GM23248 (cell line): Measurements from ENCODE around the gene SMG1. TPM values are rescaled to one million over a fixed set of nuclear protein-coding genes. Genes with fewer than 3 reads are reported as not detected.
"Not testable (repeated sequence)": the region's sequence is repeated elsewhere in the genome, so short reads cannot be mapped to it uniquely, and the experiment has no call there.

Experiments
- DNase-seq: peaks from one replicate; pipeline ENCODE4 v3.0.0-alpha.2; 2015
- H2AFZ ChIP-seq: fragments of 200-600 bp; sonication (generic); 2 replicates; pipeline ENCODE4 v1.6.1; 2016; ENCODE audit warnings: antibody characterized with exemption
- H3F3A ChIP-seq: fragments of 200-600 bp; sonication (generic); 2 replicates; pipeline ENCODE4 v1.6.1; 2016; ENCODE audit warnings: mild to moderate bottlenecking, antibody characterized with exemption, mixed run types; ENCODE audit not compliant: insufficient read depth
- H3K27ac ChIP-seq: fragments of 200-600 bp; sonication (generic); 2 replicates; pipeline ENCODE4 v1.5.1; 2016; ENCODE audit warnings: mild to moderate bottlenecking
- H3K27me3 ChIP-seq: fragments of 200-600 bp; sonication (generic); replicated peaks from 2 replicates; pipeline ENCODE4 v1.6.1; 2016; ENCODE audit warnings: mild to moderate bottlenecking; ENCODE audit not compliant: insufficient read depth
- H3K36me3 ChIP-seq: fragments of 200-600 bp; sonication (generic); 2 replicates; pipeline ENCODE4 v1.6.1; 2016; ENCODE audit warnings: low read depth, mild to moderate bottlenecking
- H3K4me1 ChIP-seq: fragments of 200-600 bp; sonication (generic); 2 replicates; pipeline ENCODE4 v1.6.1; 2016; ENCODE audit warnings: mild to moderate bottlenecking; ENCODE audit not compliant: insufficient read depth
- H3K4me2 ChIP-seq: fragments of 200-600 bp; sonication (generic); one replicate; pipeline ENCODE4 v1.6.1; 2016; ENCODE audit warnings: mild to moderate bottlenecking; ENCODE audit not compliant: unreplicated experiment
- H3K4me3 ChIP-seq: fragments of 200-600 bp; sonication (generic); 2 replicates; pipeline ENCODE4 v1.5.1; 2016; ENCODE audit warnings: mild to moderate bottlenecking
- H3K79me2 ChIP-seq: fragments of 200-600 bp; sonication (generic); 2 replicates; pipeline ENCODE4 v1.6.1; 2016; ENCODE audit warnings: mild to moderate bottlenecking; ENCODE audit not compliant: insufficient read depth
- H3K9ac ChIP-seq: fragments of 200-600 bp; sonication (generic); 2 replicates; pipeline ENCODE4 v1.6.1; 2016; ENCODE audit warnings: mild to moderate bottlenecking
- H3K9me2 ChIP-seq: fragments of 200-600 bp; sonication (generic); 2 replicates; pipeline ENCODE4 v1.6.1; 2016; ENCODE audit warnings: mixed run types, mild to moderate bottlenecking, moderate library complexity; ENCODE audit not compliant: insufficient read depth
- H3K9me3 ChIP-seq: fragments of 200-600 bp; sonication (generic); one replicate; pipeline ENCODE4 v1.6.1; 2017; ENCODE audit warnings: low read depth
- H4K20me1 ChIP-seq: fragments of 200-600 bp; sonication (generic); 2 replicates; pipeline ENCODE4 v1.6.0; 2016; ENCODE audit not compliant: insufficient read depth
- EZH2 ChIP-seq: fragments of 200-600 bp; sonication (generic); IDR thresholded peaks from 2 replicates; pipeline ENCODE4 v1.6.1; 2018; ENCODE audit warnings: antibody characterized with exemption, mild to moderate bottlenecking; ENCODE audit not compliant: insufficient read depth, poor library complexity, severe bottlenecking
- EZH2phosphoT487 ChIP-seq: fragments of 200-600 bp; sonication (generic); IDR thresholded peaks from 2 replicates; pipeline ENCODE4 v1.6.1; 2018; ENCODE audit warnings: antibody characterized with exemption, moderate library complexity, mild to moderate bottlenecking, low read depth; ENCODE audit not compliant: insufficient read depth
- WGBS, 2 experiments: methylation state at CpG; one replicate each; pipeline ENCODE4 v1.1.6; 2015 to 2017; ENCODE audit warnings: low lambda C conversion rate in 2 of 2, low coverage in 1 of 2; ENCODE audit errors: missing lambda C conversion rate in 2 of 2; 5-methylcytosine and 5-hydroxymethylcytosine counted together
- in situ Hi-C: fragments of 300-500 bp; cut with MboI; formaldehyde crosslinking; loops from 2 replicates; pipeline ENCODE4 v1.15.0; 2020
- polyA plus RNA-seq: library from polyadenylated mRNA; unstranded; fragments of >200 nt; fragmentation: Nextera tagmentation; extraction: Ambion mirVana; gene quantifications from 2 replicates; pipeline ENCODE4 v1.2.1, GENCODE V29; 2016
- total RNA-seq: library from RNA; depleted of rRNA; stranded (reverse); fragments of >200 nt; shearing (Covaris generic); gene quantifications from 2 replicates; pipeline ENCODE4 v1.2.3, GENCODE V29; 2014

The SMG1 gene
- total and polyA plus RNA-seq, 2 experiments from 2014 or later: 9.3 to 37.1 TPM

DNA sequence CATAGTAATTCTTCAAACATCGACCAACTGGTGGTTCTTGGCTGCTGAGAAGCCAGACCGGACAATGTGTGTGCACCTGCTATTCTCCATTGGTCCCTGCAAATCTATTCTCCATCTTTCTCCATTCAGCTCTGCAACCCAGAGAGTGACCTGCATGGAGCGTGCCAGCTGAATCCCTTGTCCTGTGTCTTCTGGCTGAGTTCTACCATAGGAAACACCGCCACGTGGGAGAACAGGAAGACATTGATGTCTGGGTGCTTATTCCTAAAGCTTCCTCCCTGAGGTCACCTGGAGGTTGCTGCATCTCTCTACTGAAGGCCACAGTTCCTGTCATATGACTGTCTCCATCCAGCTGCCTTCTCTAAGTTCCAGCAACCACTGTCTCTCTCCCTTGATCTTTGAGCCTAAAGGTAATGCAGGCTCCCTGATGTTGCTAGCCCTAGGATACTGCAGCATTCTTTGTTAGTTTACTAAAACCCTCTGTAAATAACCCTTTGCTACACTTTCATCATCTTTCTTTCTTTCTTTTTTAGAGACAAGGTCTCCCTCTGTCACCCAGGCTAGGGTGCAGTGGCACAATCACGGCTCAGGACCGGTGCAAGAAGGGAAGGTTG lies 10.6 kb upstream of the SMG1 start:
- Histone ChIP-seq H2AFZ (no peak overlapping the region), H3K9me2 (no peaks in the 10 kb centered on the region), H3K79me2 (no peaks in the 10 kb centered on the region), H3K4me2 (no peak overlapping the region), H3K9me3 (no peaks in the 10 kb centered on the region), H3K4me3 (no peak overlapping the region), H3K27me3 (no peaks in the 10 kb centered on the region), H3K36me3 (no peaks in the 10 kb centered on the region), H3K4me1 (peaks cover 16% of the 10 kb centered on the region), H3F3A (peaks cover 19% of the 10 kb centered on the region), H4K20me1 (no peaks in the 10 kb centered on the region), H3K9ac (no peak overlapping the region), H3K27ac (no peak overlapping the region)
- TF ChIP-seq EZH2: no peak
- no peak for TF ChIP-seq EZH2phosphoT487
- in situ Hi-C loops: no loop called here
- WGBS, 2 experiments: 77 to 79% methylated on average over 7 of the region's 7 CpGs
- no peak for DNase-seq

- no peak overlapping the region for H3K4me3 ChIP-seq
- WGBS, 2 experiments: 31 to 53% methylated on average over 1 of the region's 1 CpG
- in situ Hi-C loops: no loop called here
- H3K9me2 ChIP-seq: no peaks in the 10 kb centered on the region
- DNase-seq: no peak
- H3K9ac ChIP-seq: no peak overlapping the region
- no peak overlapping the region for H2AFZ ChIP-seq
- H3K4me2 ChIP-seq: no peak overlapping the region
- H3F3A ChIP-seq: peaks cover 23% of the 10 kb centered on the region
- no peaks in the 10 kb centered on the region for H3K79me2 ChIP-seq
- H3K4me1 ChIP-seq: peaks cover 18% of the 10 kb centered on the region
- no peak overlapping the region for H3K27ac ChIP-seq
- no peaks in the 10 kb centered on the region for H4K20me1 ChIP-seq
- no peaks in the 10 kb centered on the region for H3K9me3 ChIP-seq
- TF ChIP-seq EZH2 (no peak), EZH2phosphoT487 (no peak)
- H3K27me3 ChIP-seq: no peaks in the 10 kb centered on the region
- no peaks in the 10 kb centered on the region for H3K36me3 ChIP-seq
Observed at GRCh38 chr16:18933501-18933900, 7.3 kb upstream of the SMG1 start.

GRCh38 chr16:18932243-18932987 lies 6.2 kb upstream of the SMG1 start:
- DNase-seq: peak; percentile 91
- Histone ChIP-seq H3K36me3 (no peaks in the 10 kb centered on the region), H3K79me2 (no peaks in the 10 kb centered on the region), H3K4me2 (peak overlapping the region; percentile 43), H4K20me1 (no peaks in the 10 kb centered on the region), H3K4me3 (peak overlapping the region; percentile 33; the same call in 1 of the 2 replicates), H3F3A (peaks cover 23% of the 10 kb centered on the region), H3K27ac (peak overlapping the region; percentile 58), H3K9me3 (no peaks in the 10 kb centered on the region), H3K9ac (peak overlapping the region; percentile 33; the same call in 1 of the 2 replicates), H3K9me2 (no peaks in the 10 kb centered on the region), H2AFZ (peak overlapping the region; percentile 10; the same call in 1 of the 2 replicates), H3K4me1 (peaks cover 18% of the 10 kb centered on the region), H3K27me3 (no peaks in the 10 kb centered on the region)
- TF ChIP-seq EZH2phosphoT487: no peak
- TF ChIP-seq EZH2: no peak
- in situ Hi-C loops: no loop called here
- 29 to 33% methylated on average over 5 of the region's 5 CpGs for WGBS, 2 experiments

DNA sequence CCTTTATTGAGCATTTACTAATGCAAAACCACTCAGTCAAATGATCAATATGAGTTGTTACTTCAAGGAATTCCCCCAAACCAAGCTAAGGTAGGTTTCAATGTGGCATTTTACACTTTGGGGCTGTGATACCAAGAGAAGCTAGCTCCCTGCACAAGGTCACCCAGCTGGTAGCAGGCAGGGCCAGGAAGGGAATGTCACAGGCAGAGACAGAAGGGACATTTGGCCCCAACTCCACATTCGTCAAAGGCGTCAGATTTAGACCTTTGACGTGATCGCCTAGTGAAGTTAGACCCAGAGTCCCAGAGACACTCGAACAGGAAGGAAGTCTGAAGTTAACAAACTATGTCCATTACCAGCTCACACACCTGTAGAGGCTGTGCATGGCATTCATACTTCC lies 5.5 kb upstream of the SMG1 start:
- H3K27me3 ChIP-seq: no peaks in the 10 kb centered on the region
- H3K36me3 ChIP-seq: no peaks in the 10 kb centered on the region
- H3K4me3 ChIP-seq: no peak overlapping the region
- H3F3A ChIP-seq: peaks cover 23% of the 10 kb centered on the region
- peaks cover 18% of the 10 kb centered on the region for H3K4me1 ChIP-seq
- H3K27ac ChIP-seq: no peak overlapping the region
- no peak overlapping the region for H3K4me2 ChIP-seq
- H3K9me2 ChIP-seq: no peaks in the 10 kb centered on the region
- in situ Hi-C loops: no loop called here
- TF ChIP-seq EZH2phosphoT487 (no peak), EZH2 (no peak)
- no peaks in the 10 kb centered on the region for H3K79me2 ChIP-seq
- no peaks in the 10 kb centered on the region for H3K9me3 ChIP-seq
- no peak overlapping the region for H3K9ac ChIP-seq
- H2AFZ ChIP-seq: no peak overlapping the region
- WGBS, 2 experiments: 92 to 94% methylated on average over 5 of the region's 5 CpGs
- no peaks in the 10 kb centered on the region for H4K20me1 ChIP-seq
- DNase-seq: no peak

GRCh38 chr16:18930095-18930494 lies 3.9 kb upstream of the SMG1 start:
- in situ Hi-C loops: not testable (repeated sequence)
- WGBS, 2 experiments: 58 to 68% methylated on average over 4 of the region's 4 CpGs

DNA sequence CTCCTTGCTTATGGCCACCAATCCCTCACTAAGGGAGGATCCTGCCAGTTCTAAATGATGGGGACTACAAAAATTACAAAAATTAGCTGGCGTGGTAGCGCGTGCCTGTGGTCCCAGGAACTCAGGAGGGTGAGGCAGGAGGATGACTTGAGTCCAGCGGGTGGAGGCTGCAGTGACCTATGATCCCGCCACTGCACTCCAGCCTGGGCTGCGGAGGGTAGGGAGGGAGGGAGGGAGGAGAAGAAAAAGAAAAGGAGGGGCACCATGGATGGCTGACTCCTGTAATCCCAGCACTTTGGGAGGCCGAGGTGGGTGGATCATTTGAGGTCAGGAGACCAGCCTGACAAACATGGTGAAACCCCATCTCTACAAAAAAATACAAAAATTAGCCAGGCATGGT lies 1.9 kb upstream of the SMG1 start:
- H3K9ac ChIP-seq, H3K36me3 ChIP-seq, H3K27ac ChIP-seq, H2AFZ ChIP-seq, H3K4me2 ChIP-seq, H3K27me3 ChIP-seq, H3K4me3 ChIP-seq, H3K9me2 ChIP-seq, H4K20me1 ChIP-seq, H3K9me3 ChIP-seq, in situ Hi-C loops, DNase-seq: not testable (repeated sequence)
- 67 to 92% methylated on average over 3 to 7 of the region's 7 CpGs for WGBS, 2 experiments
- Histone ChIP-seq H3K4me1 (peaks cover 26% of the 10 kb centered on the region), H3K79me2 (peaks cover 25% of the 10 kb centered on the region), H3F3A (peaks cover 21% of the 10 kb centered on the region)

More at GRCh38 chr16:18930095-18930494, 3.9 kb upstream of the SMG1 start:
- not testable (repeated sequence) for H3K9me2 ChIP-seq, H3K9me3 ChIP-seq, H3K9ac ChIP-seq, H4K20me1 ChIP-seq, H2AFZ ChIP-seq, H3K36me3 ChIP-seq, DNase-seq, H3K27me3 ChIP-seq, H3K4me2 ChIP-seq, H3K4me3 ChIP-seq, H3K27ac ChIP-seq, H3K79me2 ChIP-seq
- peaks cover 18% of the 10 kb centered on the region for H3K4me1 ChIP-seq
- H3F3A ChIP-seq: peaks cover 25% of the 10 kb centered on the region
